AG04449 (cell line): ENCODE results near the gene EIF2S3.
A peak's percentile ranks its signal among the peaks of the same experiment; 100 is the strongest.

Experiments used
- CTCF ChIA-PET: fragments of 350-600 bp; formaldehyde crosslinking; extraction: SDS; loops from one replicate; lab custom pipeline; 2021; ENCODE audit warnings: antibody characterized with exemption; lab: Yijun Ruan, JAX
- POLR2A ChIA-PET: fragments of 400-600, 350-600 bp; formaldehyde crosslinking; extraction: SDS; loops from one replicate; lab custom pipeline; 2020; ENCODE audit warnings: antibody characterized with exemption, inconsistent platforms; lab: Yijun Ruan, JAX
- DNase-seq: peaks from one replicate; pipeline ENCODE4 v3.0.0-alpha.2; 2010; ENCODE audit warnings: low read depth, low spot score
- H3K4me3 ChIP-seq: 2 replicates; pipeline ENCODE4 v1.5.1; 2011; ENCODE audit warnings: low read depth, mild to moderate bottlenecking, control low read depth, low read length
- CTCF ChIP-seq: IDR thresholded peaks from one replicate; pipeline ENCODE4 v1.5.1; 2011; ENCODE audit warnings: mild to moderate bottlenecking, moderate library complexity, low read length, control low read depth, inconsistent platforms; ENCODE audit not compliant: insufficient read depth; ENCODE audit errors: missing control alignments

The EIF2S3 gene

GRCh38 chrX:24018809-24019208 is 35.9 kb upstream of the EIF2S3 start:
- no peak overlapping the region for H3K4me3 ChIP-seq
- no peak for DNase-seq
- ChIA-PET CTCF (no interaction called here), POLR2A (no interaction called here)
- TF ChIP-seq CTCF = no peak

DNA sequence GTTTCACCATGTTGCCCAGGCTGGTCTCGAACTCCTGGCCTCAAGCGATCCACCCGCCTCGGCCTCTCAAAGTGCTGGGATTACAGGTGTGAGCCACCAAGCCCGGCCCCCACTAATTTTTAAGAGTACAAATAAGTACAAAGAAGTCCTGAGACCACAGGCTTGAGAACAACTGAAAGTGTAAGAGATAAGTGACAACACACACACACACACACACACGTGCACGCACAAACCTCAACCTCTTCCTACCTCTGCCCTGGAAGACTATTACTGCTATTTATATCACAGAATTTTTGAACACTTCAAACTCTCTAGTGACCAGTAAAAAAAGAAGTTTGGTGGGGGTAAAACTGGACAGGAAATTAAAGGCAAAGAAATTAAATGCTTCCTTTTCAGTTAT is 35.3 kb upstream of the EIF2S3 start:
- DNase-seq = no peak
- ChIA-PET POLR2A (no interaction called here), CTCF (interaction anchor here (1.2 kb wide), 1 partner anchor 112 kb away, joined by 3 read pairs; the partner anchor contains the start of genes APOO and CXorf58)
- H3K4me3 ChIP-seq = no peak overlapping the region
- TF ChIP-seq CTCF = no peak

GRCh38 chrX:24020306-24020876 is 34.4 kb upstream of the EIF2S3 start:
- POLR2A ChIA-PET = no interaction called here

DNA sequence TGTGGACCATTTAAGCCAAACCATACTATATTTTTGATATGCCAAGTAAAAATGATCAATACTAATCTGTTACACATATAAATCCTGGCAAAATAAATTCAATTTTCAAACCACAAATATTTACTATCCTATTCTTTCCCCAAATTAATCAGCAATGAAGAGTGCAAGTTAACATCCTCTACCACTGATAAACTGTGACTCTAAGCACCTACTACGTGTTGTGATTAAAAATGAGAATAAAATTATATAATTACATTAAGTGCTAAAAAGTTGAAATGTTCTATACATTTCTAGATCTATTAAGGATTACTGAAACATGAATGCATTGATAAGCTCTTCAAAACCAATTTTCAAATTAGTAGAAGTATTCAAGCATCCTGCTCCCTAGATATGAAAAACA is 31.2 kb upstream of the EIF2S3 start:
- no peak for TF ChIP-seq CTCF
- H3K4me3 ChIP-seq = peak overlapping the region; percentile 64
- ChIA-PET CTCF (interaction anchor here (0.9 kb wide), 1 partner anchor 14 kb away, joined by 3 read pairs; no protein-coding TSS in a partner anchor), POLR2A (no interaction called here)
- no peak for DNase-seq

More at GRCh38 chrX:24020306-24020876, 34.4 kb upstream of the EIF2S3 start:
- H3K4me3 ChIP-seq = no peak overlapping the region
- no peak for TF ChIP-seq CTCF
- CTCF ChIA-PET = interaction anchor here (1.2 kb wide), 1 partner anchor 112 kb away, joined by 3 read pairs; the partner anchor contains the start of genes APOO and CXorf58
- no peak for DNase-seq

DNA sequence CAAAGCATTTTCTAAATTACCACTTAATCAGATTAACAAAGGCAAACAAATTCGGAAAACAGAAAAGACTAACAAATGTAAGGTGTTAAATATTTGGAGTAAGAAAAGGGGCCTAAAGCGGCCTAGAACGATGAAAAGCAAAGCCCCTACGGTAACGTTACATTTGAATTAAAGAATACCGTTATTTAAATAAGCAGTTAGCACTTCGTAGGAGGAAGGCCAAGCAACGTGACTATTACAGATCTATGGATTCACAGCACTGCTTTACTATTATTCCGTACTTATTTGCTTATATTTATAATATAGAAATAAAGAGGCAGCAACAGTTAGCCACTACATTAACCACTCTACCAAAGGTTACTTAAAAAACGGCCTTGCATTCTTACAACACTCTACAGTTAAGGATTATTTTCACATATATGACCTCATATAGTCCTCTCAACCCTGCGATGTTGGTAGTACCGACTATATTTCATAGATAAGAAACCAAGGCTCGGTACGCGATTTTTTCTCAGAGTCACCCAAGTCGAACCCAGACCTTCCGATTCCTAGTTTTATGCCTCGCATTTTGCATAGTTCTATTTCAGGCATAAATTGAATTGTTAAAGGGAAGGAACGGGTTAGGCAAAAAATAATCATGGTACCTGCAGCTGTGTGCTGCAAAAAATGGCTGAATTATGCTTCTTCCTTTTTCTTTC is 30.6 kb upstream of the EIF2S3 start:
- POLR2A ChIA-PET = interaction anchor here (2.3 kb wide), 1 partner anchor 30 kb away, joined by 20 read pairs; the partner anchor contains the start of gene EIF2S3
- DNase-seq = no peak
- CTCF ChIA-PET = interaction anchor here (0.9 kb wide), 1 partner anchor 14 kb away, joined by 3 read pairs; no protein-coding TSS in a partner anchor
- TF ChIP-seq CTCF = no peak
- peak overlapping the region; percentile 64 for H3K4me3 ChIP-seq
